ENCODE data around the gene GTF3A. TPM values are rescaled to one million over a fixed set of nuclear protein-coding genes. Genes with fewer than 3 reads are reported as not detected.
A peak's percentile ranks its signal among the peaks of the same experiment; 100 is the strongest.

GTF3A gene
- total RNA-seq, 6 experiments from 2014 or later: 50.2 to 216 (median 64.9) TPM

GRCh38 chr13:27472941-27473340, 48.5 kb downstream of the GTF3A start:
- no peaks in the 10 kb centered on the region for H3K27me3 ChIP-seq
- H3K9me3 ChIP-seq: no peaks in the 10 kb centered on the region
- TF ChIP-seq POLR2A (IDR thresholded peaks at IDR 0.05) (no peak), CTCF (IDR thresholded peaks at IDR 0.05) (no peak)
- no peak overlapping the region for H3K4me3 ChIP-seq
- intact Hi-C loops (cut with DNase I): no loop called here
- H3K27ac ChIP-seq: no peak overlapping the region
- DNase-seq: no peak
- H3K36me3 ChIP-seq: no peaks in the 10 kb centered on the region
- ATAC-seq: no peak
- H3K4me1 ChIP-seq: peaks cover 0 to 6% (median 0%) of the 10 kb centered on the region in 4 donors
- WGBS (ENCODE audit: insufficient coverage, low coverage, low lambda C conversion rate, missing lambda C conversion rate): no CpG with 5 or more reads among the region's 3 CpGs

GRCh38 chr13:27474751-27475268, 50.4 kb downstream of the GTF3A start:
- TF ChIP-seq CTCF (IDR thresholded peaks at IDR 0.05) (no peak), POLR2A (IDR thresholded peaks at IDR 0.05) (no peak)
- DNase-seq (no peak), ATAC-seq (no peak)
- Histone ChIP-seq H3K4me1 (peaks cover 0 to 6% (median 0%) of the 10 kb centered on the region in 4 donors), H3K4me3 (no peak overlapping the region), H3K27ac (no peak overlapping the region), H3K27me3 (no peaks in the 10 kb centered on the region), H3K9me3 (no peaks in the 10 kb centered on the region), H3K36me3 (no peaks in the 10 kb centered on the region)
- intact Hi-C loops (cut with DNase I): no loop called here
- 82% methylated on average over 7 of the region's 13 CpGs for whole genome bisulfite sequencing (ENCODE audit: insufficient coverage, low coverage, low lambda C conversion rate, missing lambda C conversion rate)

GRCh38 chr13:27476943-27477703, 52.7 kb downstream of the GTF3A start:
- H3K27ac ChIP-seq: peak overlapping the region in 1 of 3 donors; percentile 13
- DNase-seq: peak in 1 of 3 donors; percentile 70

GRCh38 chr13:27481766-27482165, 57.3 kb downstream of the GTF3A start:
- 21% methylated on average over 10 of the region's 11 CpGs for WGBS (ENCODE audit: insufficient coverage, low coverage, low lambda C conversion rate, missing lambda C conversion rate)

More at GRCh38 chr13:27476943-27477703, 52.7 kb downstream of the GTF3A start:
- 25% methylated on average over 8 of the region's 10 CpGs for WGBS (ENCODE audit: insufficient coverage, low coverage, low lambda C conversion rate, missing lambda C conversion rate)
- Histone ChIP-seq H3K4me1 (peaks cover 0 to 6% (median 0%) of the 10 kb centered on the region in 4 donors), H3K27me3 (no peaks in the 10 kb centered on the region), H3K36me3 (no peaks in the 10 kb centered on the region), H3K9me3 (no peaks in the 10 kb centered on the region), H3K4me3 (no peak overlapping the region)
- intact Hi-C loops (cut with DNase I): no loop called here
- peak; percentile 71 to 97 (median 82) for ATAC-seq
- TF ChIP-seq POLR2A (IDR thresholded peaks at IDR 0.05) (no peak), CTCF (IDR thresholded peaks at IDR 0.05) (peak in 3 of 4 donors; percentile 5 to 12 (median 5))

More at GRCh38 chr13:27481766-27482165, 57.3 kb downstream of the GTF3A start:
- Histone ChIP-seq H3K27ac (no peak overlapping the region), H3K27me3 (no peaks in the 10 kb centered on the region), H3K4me1 (peaks cover 0 to 6% (median 0%) of the 10 kb centered on the region in 4 donors), H3K4me3 (no peak overlapping the region), H3K36me3 (no peaks in the 10 kb centered on the region), H3K9me3 (no peaks in the 10 kb centered on the region)
- no peak for TF ChIP-seq POLR2A (IDR thresholded peaks at IDR 0.05)
- TF ChIP-seq CTCF (IDR thresholded peaks at IDR 0.05): peak; percentile 62 to 72 (median 67)
- ATAC-seq: peak; percentile 71 to 88 (median 86)
- intact Hi-C loops (cut with DNase I): no loop called here
- DNase-seq: peak; percentile 61 to 68 (median 62)

All from right lobe of liver (tissue), 6 donors.